ENCODE results near the gene LAT. TPM values are rescaled to one million over a fixed set of nuclear protein-coding genes. Genes with fewer than 3 reads are reported as not detected.

The LAT gene
- total and polyA plus RNA-seq, 2 of the 13 experiments (the other 11 are each of a cell fraction or from before 2014, with no cell fraction given), result 2.0 to 3.0 TPM

GRCh38 chr16:29029168-29029994, 44.5 kb downstream of the LAT start:
- Histone ChIP-seq H3K36me3 (replicated peaks in 1 of 2; ENCODE audit: control insufficient read depth in 1 of 2, insufficient read depth in 2 of 2, low read length in 2 of 2) (no peaks in the 10 kb centered on the region), H3K27me3 (ENCODE audit: control insufficient read depth in 1 of 2, insufficient read depth in 2 of 2, low read length in 2 of 2) (peaks cover 7 to 27% of the 10 kb centered on the region in 2 experiments; a peak in 4 of 5 replicates), H3K27ac (ENCODE audit: extremely low read length, insufficient read depth, low read length) (no peak overlapping the region), H3K79me2 (ENCODE audit: insufficient read depth, low read length) (no peaks in the 10 kb centered on the region), H3K4me1 (ENCODE audit: insufficient read depth, low read length) (no peaks in the 10 kb centered on the region), H3K9me3 (ENCODE audit: low read length) (no peaks in the 10 kb centered on the region), H3K4me3 (replicated peaks in 1 of 3; ENCODE audit: insufficient read depth in 1 of 3, low read depth in 2 of 3, low read length in 3 of 3) (no peak overlapping the region), H4K20me1 (ENCODE audit: insufficient read depth, low read length) (no peaks in the 10 kb centered on the region), H3K9ac (ENCODE audit: insufficient read depth, low read depth, low read length) (no peak overlapping the region), H3K4me2 (ENCODE audit: low read depth, low read length) (no peak overlapping the region), H2AFZ (ENCODE audit: low read length) (no peak overlapping the region)
- TF ChIP-seq MAFF (IDR thresholded peaks at IDR 0.05; ENCODE audit: low read depth, low read length) (0 out of 2 replicates have a peak, but pooled peaks have one; percentile 31), ZNF235 (CRISPR knock-in tag; IDR thresholded peaks at IDR 0.05; ENCODE audit: borderline replicate concordance) (no peak), ZNF747 (CRISPR knock-in tag; IDR thresholded peaks at IDR 0.05; ENCODE audit: borderline replicate concordance) (no peak), ADNP (CRISPR knock-in tag; IDR thresholded peaks at IDR 0.05) (0 out of 2 replicates have a peak, but pooled peaks have one; percentile 17), PATZ1 (CRISPR knock-in tag; IDR thresholded peaks at IDR 0.05) (0 out of 2 replicates have a peak, but pooled peaks have one; percentile 18), MAFK (conservative IDR thresholded peaks at IDR 0.05 in 1 of 2, IDR thresholded peaks at IDR 0.05 in 1 of 2; ENCODE audit: low read length in 2 of 2) (peak; percentile 22 to 50; a peak in 1 of 4 replicates), CREB1 (IDR thresholded peaks at IDR 0.05) (peak; percentile 25; the same call in 1 of the 2 replicates), CREB1 (CRISPR knock-in tag; IDR thresholded peaks at IDR 0.05) (no peak), ZSCAN20 (CRISPR knock-in tag; IDR thresholded peaks at IDR 0.05; ENCODE audit: borderline replicate concordance) (no peak), ZNF331 (CRISPR knock-in tag; IDR thresholded peaks at IDR 0.05) (no peak), TERF1 (CRISPR knock-in tag; IDR thresholded peaks at IDR 0.05) (no peak), TP53 (CRISPR knock-in tag; conservative IDR thresholded peaks at IDR 0.05) (no peak), ZNF629 (CRISPR knock-in tag; conservative IDR thresholded peaks at IDR 0.05) (peak; percentile 55), ZBTB7B (CRISPR knock-in tag; IDR thresholded peaks at IDR 0.05) (no peak), ZNF713 (CRISPR knock-in tag; IDR thresholded peaks at IDR 0.05) (no peak)
- WGBS (ENCODE audit: low lambda C conversion rate), result 24% methylated on average over 12 of the region's 16 CpGs
- DNase-seq (ENCODE audit: low spot score) (no peak), ATAC-seq (peak; percentile 22; the same call in 1 of the 3 replicates), FAIRE-seq (no peak)
- in situ Hi-C loops (cut with HindIII; ENCODE audit: extremely low pct_ligation_motif_present, low pct_unique_long_range_greater_than_20kb) (no loop called here), intact Hi-C loops (cut with micrococcal nuclease; ENCODE audit: unreplicated experiment) (no loop called here)
- POLR2A ChIA-PET, result no interaction called here
- BruUV-seq (replicated peaks), result no TSS peak
- CTCF ChIA-PET (ENCODE audit: low intra/inter-chr PET ratio, low total read pairs), result no interaction called here

All from HepG2 (cell line).